GM21619 (cell line): ENCODE results near the gene PHC2.

Source experiments
- ATAC-seq: cut with Tn5 transposase; IDR thresholded peaks from one replicate; pipeline ENCODE4 v1.9.1; 2021; ENCODE audit not compliant: unreplicated experiment

The PHC2 gene

DNA sequence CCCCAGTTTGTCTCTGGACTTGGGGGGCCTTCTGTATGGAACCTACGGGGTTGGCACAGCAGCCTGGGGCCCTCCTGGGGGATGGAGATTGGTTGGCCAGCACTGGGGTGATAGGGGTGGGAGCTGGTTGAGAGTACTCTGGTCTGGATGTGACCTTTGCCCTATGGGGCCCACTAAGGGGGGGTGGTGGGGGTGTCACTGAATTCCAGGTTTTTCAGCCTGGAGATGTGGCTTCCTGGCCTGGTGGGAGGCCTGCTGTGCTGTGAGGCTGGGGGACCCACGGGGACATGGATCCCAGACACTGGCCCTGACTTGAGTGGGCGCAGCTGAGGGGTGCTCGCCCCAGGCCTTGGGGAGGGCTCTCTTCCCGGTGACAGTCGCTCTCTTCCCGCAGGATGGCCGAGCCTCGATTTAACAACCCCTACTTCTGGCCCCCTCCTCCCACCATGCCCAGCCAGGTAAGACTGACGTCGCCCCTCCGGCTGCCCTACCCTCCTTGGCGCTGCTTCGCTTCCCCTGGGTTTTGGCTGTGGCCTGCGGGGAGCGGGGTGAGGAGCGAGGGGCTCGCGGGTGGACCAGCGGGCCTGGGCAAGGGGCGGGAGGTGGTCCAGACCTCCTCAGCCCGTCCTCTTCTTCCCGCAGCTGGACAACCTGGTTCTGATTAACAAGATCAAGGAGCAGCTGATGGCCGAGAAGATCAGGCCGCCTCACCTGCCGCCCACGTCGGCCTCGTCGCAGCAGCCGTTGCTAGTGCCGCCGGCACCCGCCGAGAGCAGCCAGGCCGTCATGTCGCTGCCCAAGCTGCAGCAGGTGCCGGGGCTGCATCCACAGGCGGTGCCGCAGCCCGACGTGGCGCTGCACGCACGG lies 155.0 kb downstream of the PHC2 start:
- ATAC-seq = no peak

DNA sequence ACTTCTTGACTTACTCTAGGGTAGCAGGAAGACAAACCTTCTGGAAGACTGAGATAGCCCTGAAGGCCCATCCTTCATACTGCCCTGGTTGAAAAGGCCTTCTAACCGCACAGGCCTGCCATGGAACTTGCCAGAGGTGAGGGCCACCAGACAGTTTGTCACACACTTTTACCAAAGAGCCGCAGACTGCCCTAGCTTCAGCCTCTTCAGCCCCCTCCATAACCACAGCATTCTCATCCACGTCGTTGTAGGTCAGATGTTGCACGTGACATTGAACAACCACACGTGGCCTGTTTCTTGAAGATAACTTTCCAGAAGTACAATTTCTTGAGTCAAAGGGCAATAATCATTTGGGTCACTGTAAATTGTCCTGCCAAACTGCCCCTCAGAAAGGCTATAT lies 155.7 kb downstream of the PHC2 start:
- ATAC-seq = no peak

DNA sequence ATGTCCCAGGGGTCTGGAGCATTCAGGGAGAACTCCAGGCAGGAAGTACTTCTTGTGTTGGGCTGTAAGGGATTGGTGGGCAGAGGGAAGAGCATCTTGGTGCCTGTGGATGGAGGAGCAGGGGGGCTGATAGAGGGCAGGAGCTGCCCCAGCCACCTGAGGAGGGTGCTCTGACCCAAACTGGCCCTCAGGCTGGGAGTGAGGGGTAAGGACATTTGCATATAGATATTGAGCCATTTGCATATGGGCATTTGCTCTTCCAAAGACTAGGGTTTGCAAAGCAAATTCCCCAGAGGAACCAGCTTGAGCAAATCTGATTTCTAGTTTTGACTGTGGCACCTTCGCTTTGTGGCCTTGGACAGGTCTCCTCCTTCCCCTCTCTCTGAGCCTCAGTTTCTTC lies 156.4 kb downstream of the PHC2 start:
- ATAC-seq = no peak

DNA sequence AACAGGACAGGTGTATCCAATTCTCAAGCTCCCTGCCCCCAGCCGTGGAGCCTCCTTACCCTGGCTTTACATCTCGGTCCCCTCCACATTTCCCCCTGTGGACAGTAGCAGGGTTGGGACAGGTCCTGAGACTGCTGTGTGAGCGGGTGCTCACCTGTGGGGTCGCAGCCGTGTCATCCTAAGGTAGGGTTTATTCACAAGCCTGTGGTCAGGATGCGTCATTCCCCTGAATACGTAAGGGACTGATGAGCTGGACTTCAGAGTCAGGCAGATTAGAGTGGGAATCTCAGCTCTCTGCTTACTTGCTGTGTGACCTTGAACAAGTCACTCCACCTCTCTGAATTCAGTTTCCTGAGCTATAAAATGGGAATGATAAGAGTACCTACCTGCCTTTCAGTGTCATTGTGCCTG lies 156.9 kb downstream of the PHC2 start:
- no peak for ATAC-seq
